Activated CD8-positive, alpha-beta memory T cell treated with anti-CD3 and anti-CD28 coated beads, Interleukin-2, amount 50 U/mL, for 24 hours (primary cell): ENCODE data around the gene TMTC2.
"Not testable (repeated sequence)": the region's sequence is repeated elsewhere in the genome, so short reads cannot be mapped to it uniquely, and the experiment has no call there.

Experiments used
- DNase-seq: peaks from one replicate; pipeline ENCODE4 v3.0.0-alpha.2; 2020; ENCODE audit errors: extremely low read depth

TMTC2 gene

DNA sequence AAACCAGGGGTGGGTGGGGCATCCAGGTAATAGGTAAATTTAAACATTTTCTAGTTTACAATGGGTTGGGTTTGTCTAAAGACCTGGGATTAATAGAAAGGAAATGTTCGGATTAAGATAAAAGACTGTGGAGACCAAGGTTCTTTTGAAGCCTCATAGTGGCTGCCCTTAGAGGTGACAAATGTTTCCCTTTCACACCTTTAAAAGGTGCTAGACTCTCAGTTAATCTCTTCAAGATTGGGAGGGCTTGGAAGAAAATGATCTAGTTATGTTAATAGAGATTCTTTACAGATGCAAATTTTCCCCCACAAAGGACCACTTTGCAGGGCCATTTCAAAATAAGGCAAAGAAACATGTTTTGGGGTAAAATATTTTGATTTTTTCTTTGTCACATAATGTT lies 39.0 kb downstream of the TMTC2 start:
- DNase-seq = no peak

DNA sequence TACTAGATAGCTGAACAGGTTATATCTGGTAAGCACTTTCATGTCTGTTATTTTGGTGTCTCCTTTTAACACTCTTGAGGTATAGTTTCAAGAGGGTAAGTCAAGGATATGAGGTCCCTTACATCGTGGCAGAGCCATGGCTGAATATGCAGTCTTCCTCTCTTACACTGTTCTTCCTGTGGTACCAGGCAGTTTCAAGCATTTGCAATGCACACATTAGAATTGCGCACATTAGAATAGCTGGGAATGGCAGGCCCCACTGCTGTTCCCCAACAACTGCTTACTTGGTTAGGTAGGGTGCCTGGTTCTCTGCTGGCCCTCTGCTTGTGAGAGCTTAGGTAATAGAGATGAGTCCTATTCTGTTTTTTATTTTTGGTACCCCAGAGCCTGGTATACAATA lies 41.2 kb downstream of the TMTC2 start:
- no peak for DNase-seq

DNA sequence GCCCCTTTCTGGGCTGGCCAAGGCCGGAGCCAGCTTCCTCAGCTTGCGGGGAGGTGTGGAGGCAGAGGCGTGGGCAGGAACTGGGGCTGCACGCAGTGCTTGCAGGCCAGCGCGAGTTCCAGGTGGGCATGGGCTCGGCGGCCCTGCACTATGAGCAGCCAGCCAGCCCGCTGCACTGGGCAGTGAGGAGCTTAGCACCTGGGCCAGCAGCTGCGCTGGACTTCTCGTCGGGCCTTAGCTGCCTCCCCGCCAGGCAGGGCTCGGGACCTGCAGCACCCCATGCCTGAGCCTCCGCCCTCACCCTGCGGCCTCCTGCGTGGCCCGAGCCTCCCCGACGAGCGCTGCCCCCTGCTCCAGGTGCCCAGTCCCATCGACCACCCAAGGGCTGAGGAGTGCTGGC lies 42.0 kb downstream of the TMTC2 start:
- no peak for DNase-seq

DNA sequence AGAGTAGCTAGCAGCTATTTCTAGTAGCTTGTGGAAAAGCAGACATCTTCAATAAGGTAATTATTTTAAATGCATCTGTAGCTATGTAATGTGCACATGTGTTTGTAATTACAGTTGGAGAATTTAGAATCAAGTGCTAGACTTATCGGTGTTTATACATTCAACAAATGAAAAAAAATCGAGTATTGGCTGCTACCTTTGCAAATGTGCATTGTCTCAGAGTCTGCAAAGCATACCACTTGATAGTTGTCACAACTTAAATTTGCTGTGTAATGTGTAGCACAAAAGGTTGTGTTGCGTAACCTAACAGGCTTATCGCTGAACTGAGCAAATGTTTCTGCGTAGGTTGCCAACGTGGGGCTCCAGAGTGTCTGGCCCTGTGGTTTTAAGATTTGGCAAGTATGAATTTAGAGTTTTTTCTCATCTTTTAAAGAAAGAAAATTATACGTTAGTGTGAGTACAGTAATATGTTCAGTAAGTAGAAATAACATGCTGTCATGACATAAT lies 44.3 kb downstream of the TMTC2 start:
- no peak for DNase-seq

DNA sequence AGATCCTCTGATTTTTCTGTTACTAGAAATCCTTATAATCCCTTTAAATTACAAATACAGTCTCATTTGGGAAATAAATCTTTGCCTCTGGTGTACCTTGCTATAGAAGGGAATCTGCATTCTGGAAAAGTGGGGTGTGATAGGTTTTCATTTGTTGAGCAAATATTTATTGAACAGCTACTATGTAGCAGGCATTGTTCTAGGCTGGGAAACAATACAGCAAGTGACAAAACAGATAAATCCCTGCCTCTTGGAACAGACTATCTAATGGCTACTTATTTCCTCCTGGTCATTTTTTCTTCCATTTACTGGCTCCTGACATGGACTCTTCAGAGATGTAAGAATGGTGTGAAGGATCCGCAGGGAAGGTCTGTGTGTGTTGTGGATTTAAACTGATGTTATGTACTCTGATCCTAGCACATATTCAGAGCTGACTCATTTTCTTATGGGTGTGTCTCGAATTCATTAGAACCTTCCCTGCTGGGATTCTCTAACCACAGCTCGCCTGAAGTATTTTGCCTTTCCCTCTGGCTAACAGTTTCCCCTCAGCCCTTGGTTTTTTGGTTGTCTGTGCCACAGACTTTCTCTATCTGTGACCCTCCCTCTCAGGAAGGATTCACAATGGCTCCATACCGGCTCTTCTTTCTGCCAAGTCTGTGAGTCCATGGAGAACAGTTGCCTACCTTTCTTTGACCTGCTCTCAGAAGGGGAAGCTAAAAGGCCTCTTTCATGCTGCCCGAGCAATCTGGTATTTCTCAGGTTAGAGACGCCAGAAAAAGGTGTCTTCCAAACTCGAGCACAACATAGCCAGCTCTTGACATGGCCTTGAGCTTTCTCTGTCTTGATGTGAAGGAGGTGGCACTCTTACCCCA lies 53.7 kb downstream of the TMTC2 start:
- DNase-seq = no peak

DNA sequence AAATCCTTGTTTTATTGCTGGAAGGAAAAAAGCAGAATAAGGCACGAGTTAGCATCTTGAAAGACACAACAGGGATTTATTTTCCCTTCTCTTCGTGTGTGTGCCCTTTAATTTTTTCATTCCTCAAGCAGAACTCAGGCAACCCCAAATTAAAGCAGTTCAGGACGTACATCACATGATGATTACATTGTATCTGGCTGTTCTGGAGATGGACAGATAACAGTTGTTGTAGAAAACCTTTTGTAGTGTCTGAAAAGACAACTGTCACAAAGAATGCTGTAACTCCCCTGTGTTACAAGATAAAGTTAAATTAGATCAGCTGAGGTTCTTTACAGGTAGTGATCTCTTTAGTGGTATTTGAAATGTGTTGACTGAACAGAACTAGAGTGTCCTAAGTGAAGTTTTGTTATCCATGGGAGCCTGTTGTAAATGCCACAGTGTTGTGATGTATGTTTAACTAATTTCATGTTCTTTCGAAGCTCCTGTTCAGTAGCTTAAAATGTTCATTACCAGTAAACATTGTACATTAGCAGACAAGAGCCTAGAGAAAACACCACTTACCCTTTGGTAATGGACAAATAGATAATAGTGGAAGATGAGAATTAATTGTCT lies 58.5 kb downstream of the TMTC2 start:
- DNase-seq = no peak

DNA sequence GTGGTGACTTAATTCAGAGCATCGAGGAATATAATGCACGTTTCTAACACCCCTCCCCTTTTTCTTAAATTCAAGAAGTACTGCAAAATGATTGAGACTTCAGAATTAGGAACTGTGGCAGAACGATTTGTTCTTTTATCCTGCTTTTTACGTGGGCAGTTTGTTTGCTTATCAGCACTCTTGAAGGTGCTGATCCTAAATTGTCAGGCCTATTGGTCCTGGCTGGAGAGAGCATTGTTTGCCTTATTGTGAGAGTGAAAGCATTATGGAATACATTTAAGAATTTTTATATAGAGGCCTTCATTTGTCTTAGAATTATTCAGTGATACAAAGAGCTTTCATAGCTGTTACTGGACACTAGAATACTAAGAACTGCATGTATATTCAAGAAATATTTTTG lies 59.1 kb downstream of the TMTC2 start:
- no peak for DNase-seq

DNA sequence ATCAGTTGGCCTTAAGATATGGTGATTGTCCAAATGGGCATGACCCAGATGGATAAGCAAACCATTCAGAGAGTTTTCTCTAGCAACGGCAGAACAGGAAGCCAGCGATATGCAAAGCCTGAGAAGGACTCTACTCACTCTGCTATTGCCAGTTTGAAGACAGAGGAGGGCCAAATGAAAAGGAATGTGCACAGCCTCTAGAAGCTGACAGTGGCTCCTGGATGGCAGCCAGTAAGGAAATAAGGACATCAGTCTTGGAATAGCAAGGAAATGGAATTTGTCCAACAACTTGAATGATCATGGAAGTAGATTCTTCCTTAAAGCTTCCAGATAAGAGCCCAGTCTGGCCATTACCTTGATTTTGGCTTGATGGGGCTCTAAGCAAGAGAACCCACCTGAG lies 60.0 kb downstream of the TMTC2 start:
- DNase-seq = no peak

DNA sequence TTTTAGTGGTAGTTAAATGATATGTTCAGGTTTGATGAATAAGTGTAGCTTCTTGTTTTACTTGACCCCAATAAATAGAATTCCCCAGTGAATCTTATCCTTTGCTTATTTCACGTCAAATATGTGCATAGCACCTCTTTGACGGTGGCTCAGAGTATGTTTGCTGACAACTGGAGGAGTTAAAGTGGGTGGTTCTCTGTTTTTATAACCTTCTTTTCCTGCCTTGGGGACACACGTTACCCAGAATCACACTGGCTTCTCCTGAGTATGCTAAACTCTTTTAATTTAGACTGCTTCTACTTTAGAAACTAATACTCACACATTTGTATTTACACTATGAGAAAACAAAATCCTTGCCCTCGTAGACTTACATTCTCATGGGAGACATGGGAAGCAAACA lies 62.3 kb downstream of the TMTC2 start:
- no peak for DNase-seq

DNA sequence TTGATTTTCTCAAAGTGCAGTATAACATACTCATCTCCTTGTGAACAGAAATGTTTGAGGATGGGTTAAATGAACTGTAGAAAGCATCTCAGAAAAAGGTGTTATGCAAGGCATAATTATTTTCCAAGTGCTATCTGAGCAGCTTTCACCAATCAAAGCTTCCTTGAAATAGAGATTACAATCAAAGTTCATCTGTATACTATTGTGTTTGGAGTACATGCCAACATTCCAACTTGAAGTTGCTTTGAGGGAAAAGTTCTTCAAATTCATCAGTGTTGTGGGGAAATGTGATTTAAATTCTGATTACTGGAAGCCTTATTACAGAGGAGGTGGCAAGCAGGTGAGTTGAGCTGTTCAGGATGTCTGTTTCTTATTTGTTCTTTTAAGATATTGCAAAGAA lies 68.2 kb downstream of the TMTC2 start:
- DNase-seq = no peak

DNA sequence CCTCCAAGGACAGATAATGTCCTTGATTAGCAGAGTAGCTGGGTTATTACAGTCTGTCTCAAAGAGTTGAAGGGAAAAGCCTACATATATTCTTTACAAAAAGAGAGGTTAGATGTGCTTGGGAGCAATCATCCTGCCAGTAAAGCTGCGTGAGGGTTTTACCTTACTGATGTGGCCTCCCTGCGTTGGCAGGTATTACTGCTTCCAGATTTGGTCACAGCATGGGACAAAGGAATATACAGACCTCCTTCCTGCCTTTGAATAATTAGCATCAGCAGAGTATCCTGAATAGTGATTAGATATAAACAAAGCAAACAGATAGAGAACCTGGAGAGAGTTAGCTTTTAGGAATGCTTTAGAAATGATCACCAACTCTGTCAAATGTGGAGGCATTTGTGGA lies 69.6 kb downstream of the TMTC2 start:
- no peak for DNase-seq

DNA sequence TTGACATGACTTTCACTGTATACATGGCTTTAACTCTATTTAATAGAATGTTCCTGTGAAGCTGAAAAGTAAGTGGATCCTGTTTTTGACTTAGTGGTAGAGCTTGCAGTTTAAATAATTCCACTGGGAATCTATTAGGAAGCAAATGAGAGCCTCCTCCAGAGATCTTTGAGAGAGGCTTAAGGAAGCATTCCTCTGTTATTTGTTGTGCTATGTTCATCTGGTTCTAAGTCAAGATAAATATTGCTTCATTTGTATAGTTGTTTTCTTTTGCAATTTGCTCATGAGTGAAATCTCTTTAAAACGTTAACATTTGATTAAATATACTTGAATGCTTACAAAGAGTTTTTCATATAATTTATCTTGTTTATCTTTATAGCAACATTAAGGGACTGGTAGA lies 70.4 kb downstream of the TMTC2 start:
- no peak for DNase-seq

DNA sequence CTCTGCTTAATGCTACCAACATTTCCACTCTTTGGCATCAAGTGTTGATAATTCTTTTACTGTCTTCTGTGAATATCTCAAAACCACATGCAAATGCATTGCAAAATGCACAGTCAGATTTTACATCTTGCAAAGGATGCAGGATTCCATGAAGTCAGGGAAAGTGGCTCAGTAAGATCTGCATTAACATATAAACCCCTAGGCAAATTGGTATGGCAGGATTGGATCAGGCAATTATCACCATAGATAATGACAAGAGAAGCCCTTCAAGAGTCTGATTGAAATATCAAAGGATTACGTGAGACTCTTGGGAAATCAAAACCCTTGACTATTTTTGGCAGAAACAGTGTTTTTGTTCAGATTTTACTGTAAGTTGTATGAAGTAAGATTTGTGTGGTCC lies 71.0 kb downstream of the TMTC2 start:
- no peak for DNase-seq

DNA sequence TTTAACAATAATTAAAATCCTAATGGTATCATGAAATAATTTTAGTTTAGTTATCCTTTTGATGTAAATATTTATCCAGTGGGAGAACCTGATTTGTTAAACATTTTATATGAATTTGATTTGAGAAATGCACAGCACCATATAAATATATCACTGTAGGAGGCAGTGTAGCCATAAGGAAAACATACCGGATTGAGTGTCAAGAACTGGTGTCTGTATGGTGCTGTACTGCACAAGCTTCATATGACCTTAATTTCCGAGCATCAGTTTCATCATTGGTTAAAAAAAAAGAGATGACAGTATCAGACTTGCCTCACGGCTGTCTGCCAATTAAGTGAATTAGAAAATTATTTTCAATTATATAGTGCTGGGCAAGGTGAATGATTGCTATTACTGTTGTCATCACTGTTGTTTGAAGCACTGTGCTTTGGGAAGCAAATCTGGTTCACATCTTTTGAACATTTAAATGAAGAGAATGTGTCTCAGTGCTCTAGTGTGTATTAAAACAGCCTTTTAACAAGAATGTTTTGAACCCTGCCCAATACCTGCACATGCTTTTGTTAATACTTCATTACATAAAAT lies 72.1 kb downstream of the TMTC2 start:
- DNase-seq = no peak

DNA sequence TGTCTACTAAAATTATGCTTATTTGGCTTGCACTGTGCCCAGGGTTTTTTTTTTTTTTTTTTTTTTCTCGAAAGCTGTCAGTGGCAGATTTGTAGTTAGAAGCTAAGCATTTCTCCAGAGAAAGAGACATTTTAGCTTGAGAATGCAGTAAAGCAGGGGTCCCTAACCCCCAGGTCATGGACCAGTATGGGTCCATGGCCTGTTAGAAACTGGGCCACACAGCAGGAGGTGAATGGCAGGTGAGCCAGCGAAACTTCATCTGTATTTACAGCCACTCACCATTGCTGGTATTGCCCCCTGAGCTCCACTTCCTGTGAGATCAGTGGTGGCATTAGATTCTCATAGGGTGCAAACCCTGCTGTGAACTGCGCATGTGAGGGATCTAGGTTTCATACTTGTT lies 73.7 kb downstream of the TMTC2 start:
- no peak for DNase-seq

DNA sequence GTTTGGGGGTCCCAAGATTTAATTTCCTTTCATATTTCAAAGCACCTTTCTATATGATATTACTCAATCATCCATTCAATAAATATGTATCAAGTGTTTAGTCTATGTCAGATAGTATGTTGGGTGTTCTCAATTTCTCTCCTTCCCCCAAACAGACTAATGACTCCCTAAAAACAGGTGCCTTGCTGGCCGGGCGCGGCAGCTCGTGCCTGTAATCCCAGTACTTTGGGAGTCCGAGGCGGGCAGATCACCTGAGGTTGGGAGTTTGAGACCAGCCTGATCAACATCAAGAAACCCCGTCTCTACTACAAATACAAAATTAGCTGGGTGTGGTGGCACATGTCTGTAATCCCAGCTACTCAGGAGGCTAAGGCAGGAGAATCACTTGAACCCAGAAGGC lies 78.5 kb downstream of the TMTC2 start:
- not testable (repeated sequence) for DNase-seq

DNA sequence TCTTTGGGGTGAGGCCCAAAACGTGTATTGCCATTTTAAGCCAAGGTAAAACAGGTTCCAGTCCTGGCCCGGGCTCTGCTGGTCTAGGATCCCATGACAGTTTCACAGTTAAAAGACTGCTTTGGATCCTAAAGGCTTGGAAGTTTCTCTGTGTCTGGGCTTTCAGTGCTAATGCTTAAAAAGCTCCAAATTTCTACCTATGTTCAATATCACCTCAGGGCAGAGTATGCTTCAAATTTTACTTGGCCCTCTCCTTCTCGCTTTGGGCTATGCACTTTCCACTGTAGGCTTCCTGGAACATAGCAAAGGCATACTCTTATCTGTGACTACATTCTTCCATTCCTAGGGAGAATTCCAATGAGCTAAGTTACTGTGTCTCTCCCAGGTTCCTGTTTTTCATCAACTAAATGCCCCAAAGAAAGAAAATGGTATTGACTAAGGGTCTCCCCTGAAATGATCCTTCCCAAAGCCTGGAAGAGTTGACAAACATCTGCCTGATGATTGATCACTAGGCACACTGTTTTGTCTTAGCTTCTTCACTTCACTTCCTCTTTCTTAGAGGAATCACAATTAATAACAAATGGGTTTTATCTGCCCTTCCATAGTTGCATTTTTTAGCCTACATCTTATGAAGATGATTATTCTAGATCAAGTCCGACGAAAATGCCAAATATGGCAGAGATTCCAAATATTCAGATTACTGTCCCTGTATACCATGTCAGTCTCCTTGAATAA lies 79.4 kb downstream of the TMTC2 start:
- no peak for DNase-seq

DNA sequence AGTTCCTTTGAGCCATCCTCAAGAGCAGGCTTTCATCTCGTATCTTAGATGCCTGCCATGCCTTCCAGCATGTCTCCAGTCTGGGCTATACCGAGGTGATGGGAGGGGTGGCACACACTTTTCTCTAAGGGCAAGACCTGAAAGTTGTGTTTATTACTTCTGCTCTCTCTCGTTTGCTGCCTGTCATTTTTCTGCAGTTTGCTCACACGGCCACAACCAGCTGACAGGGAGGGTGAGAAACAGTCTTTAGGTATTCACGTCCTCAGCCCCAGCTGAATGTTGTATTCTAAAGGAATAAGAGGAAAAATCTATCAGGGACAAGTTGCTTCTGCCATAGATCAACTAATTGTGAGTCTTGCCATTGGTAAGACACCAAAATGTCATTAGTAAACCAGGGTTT lies 88.0 kb downstream of the TMTC2 start:
- no peak for DNase-seq

DNA sequence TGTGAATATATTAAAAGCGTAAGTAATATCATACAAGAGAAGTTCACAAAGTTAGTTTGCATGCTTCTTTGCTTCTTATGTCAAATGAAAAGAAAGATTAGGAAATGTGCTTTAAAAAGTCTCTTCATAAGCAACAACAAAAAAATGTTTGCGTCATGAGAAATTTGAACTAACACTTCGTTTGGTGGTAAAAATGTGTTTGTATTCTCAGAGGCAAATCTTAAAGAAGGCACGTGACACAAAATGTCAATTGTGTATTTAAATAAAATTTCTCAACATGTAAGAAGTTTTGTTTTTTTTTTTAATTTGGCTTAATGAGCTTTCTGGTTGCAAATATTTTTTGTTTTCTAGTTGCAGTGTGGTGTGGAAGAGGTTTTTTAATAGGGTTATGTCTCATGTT lies 93.8 kb downstream of the TMTC2 start:
- no peak for DNase-seq

DNA sequence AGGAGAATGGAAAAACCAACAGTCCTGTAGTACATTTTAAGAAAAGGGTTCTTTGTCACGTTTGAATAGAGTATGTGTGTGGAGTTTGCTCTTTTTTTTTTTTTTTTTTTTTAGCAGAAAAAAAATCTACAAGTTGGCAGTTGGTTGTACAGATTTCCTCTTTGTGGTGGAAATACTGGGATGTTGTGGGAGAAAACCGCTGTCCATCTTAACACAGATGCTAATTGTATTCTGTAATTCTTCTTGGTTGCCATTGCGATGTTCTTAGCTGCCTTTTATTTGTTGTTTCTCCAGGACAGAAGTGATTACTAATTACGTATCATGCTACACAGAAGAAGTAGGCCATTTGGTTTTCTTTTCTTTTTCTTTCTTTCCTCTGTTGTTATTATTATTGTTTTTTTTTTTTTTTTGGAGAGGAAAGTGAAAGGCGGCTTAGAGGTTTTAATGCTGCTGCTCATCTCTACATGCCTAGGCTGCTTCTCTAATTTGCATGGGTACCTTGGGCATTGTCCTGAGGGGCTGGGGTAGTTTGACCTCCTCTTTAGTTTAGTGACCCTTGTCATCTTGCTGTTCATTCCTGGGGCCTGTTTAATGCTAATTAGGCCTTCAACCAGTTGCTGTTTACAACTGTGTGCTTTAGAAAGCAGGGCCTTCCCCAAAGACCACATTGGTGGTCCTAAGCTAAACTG lies 94.7 kb downstream of the TMTC2 start:
- DNase-seq = no peak

DNA sequence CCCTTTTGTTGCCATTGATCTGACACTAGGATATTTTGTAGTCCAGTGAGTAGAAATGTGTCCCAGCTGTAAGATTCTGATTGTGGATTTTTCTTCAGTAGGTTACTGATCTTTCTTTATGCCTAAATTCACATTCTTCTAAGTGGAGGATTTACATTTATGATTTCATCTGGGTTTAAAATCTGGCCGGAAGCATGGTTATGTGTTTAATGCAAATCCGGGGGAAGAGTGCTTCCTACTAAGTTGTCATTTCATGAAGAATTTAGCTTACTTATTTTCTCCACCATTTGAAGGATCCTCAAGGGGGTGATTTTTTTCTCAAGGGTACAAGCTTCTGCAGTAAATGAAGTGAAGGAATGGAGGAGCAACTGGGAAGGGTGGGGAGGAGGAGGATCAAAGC lies 96.7 kb downstream of the TMTC2 start:
- no peak for DNase-seq

DNA sequence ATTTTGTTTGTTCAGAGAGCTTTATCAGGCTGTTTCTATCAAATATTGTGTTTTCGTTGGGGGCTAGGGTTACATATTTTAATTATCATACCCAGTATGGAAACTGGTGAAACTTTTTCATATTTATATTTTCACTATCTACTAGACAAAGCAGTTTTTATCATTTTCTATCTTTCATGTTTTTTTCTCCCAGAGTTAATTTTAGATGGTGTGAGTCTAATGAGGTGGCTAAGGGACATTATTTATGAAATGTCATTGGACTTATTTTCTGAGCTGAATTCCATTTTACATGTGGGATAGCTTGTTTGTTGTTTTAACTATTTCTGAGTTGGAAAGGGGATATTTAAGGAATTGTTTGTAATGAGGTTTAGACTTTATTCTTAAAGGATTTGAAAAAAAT lies 100.3 kb downstream of the TMTC2 start:
- DNase-seq = no peak
